PC-9 (cell line): ENCODE measurements around the gene SLC52A1. TPM values are rescaled to one million over a fixed set of nuclear protein-coding genes. Genes with fewer than 3 reads are reported as not detected.
"Not testable (repeated sequence)": the region's sequence is repeated elsewhere in the genome, so short reads cannot be mapped to it uniquely, and the experiment has no call there.

ENCODE experiments used
- BruUV-seq: library from RNA; stranded (reverse); fragments of 400-500 nt; replicated peaks from 2 replicates; lab custom pipeline; 2021; lab: Mats Ljungman, UMichigan
- CTCF ChIA-PET: fragments of 300-600 bp; sonication (Branson Sonifier 250); formaldehyde crosslinking; loops from one replicate; lab custom pipeline; 2022; ENCODE audit warnings: antibody characterized with exemption; lab: Charles Lee
- POLR2A ChIA-PET: fragments of 300-600 bp; sonication (Branson Sonifier 250); formaldehyde crosslinking; loops from one replicate; lab custom pipeline; 2022; ENCODE audit warnings: antibody characterized with exemption; ENCODE audit not compliant: unreplicated experiment; lab: Charles Lee
- DNase-seq, 2 experiments: peaks; one replicate each; pipeline versions ENCODE4 v3.0.0 to v3.0.0-alpha.2; 2015 to 2022; ENCODE audit warnings: mixed read lengths in 1 of 2
- H2AFZ ChIP-seq: fragments of 200-600 bp; sonication (generic); 2 replicates; pipeline ENCODE4 v1.8.1; 2017; ENCODE audit warnings: antibody characterized with exemption
- H3F3A ChIP-seq: fragments of 200-600 bp; sonication (generic); 2 replicates; pipeline ENCODE4 v1.8.1; 2017; ENCODE audit warnings: antibody characterized with exemption, mild to moderate bottlenecking, low read depth; ENCODE audit not compliant: insufficient read depth
- H3K27ac ChIP-seq: fragments of 200-600 bp; sonication (generic); 2 replicates; pipeline ENCODE4 v1.6.1; 2016; ENCODE audit warnings: mixed run types
- H3K27me3 ChIP-seq: fragments of 200-600 bp; sonication (generic); 2 replicates; pipeline ENCODE4 v1.6.1; 2016; ENCODE audit warnings: low read depth, mixed run types; ENCODE audit not compliant: insufficient read depth
- H3K36me3 ChIP-seq: fragments of 200-600 bp; sonication (generic); 2 replicates; pipeline ENCODE4 v1.6.1; 2016; ENCODE audit warnings: low read depth, mixed run types
- H3K4me1 ChIP-seq: fragments of 200-600 bp; sonication (generic); replicated peaks from 2 replicates; pipeline ENCODE4 v1.6.1; 2016; ENCODE audit warnings: mixed run types; ENCODE audit not compliant: insufficient read depth
- H3K4me2 ChIP-seq: fragments of 200-600 bp; sonication (generic); 2 replicates; pipeline ENCODE4 v1.6.1; 2017; ENCODE audit warnings: mixed run types
- H3K4me3 ChIP-seq: fragments of 200-600 bp; sonication (generic); 2 replicates; pipeline ENCODE4 v1.6.1; 2016; ENCODE audit warnings: mixed run types
- H3K79me2 ChIP-seq: fragments of 200-600 bp; sonication (generic); 2 replicates; pipeline ENCODE4 v1.6.1; 2017; ENCODE audit warnings: low read depth, mixed run types
- H3K9me2 ChIP-seq: fragments of 200-600 bp; sonication (generic); 2 replicates; pipeline ENCODE4 v1.8.1; 2017; ENCODE audit warnings: mild to moderate bottlenecking; ENCODE audit not compliant: insufficient read depth
- H3K9me3 ChIP-seq: fragments of 200-600 bp; sonication (generic); 2 replicates; pipeline ENCODE4 v1.8.1; 2016; ENCODE audit warnings: low read depth; ENCODE audit not compliant: insufficient read depth
- H4K20me1 ChIP-seq: fragments of 200-600 bp; sonication (generic); 2 replicates; pipeline ENCODE4 v1.8.1; 2017; ENCODE audit not compliant: insufficient read depth
- EZH2 ChIP-seq: fragments of 200-600 bp; sonication (generic); IDR thresholded peaks from 2 replicates; pipeline ENCODE4 v1.8.0; 2017; ENCODE audit warnings: antibody characterized with exemption, low read depth
- intact Hi-C: fragments of 100-400 bp; cut with micrococcal nuclease; formaldehyde crosslinking; loops from one replicate; pipeline ENCODE4 v1.10.0; 2022; ENCODE audit not compliant: unreplicated experiment
- total RNA-seq: library from RNA; stranded (reverse); gene quantifications from 2 replicates; pipeline ENCODE4 v1.2.3, GENCODE V29; 2021
- TF ChIP-seq, protein P1 (sequence below): fragments of 200-600 bp; sonication (generic); conservative IDR thresholded peaks from 2 replicates; pipeline ENCODE4 v1.6.1; 2017; ENCODE audit warnings: mixed run types, antibody characterized with exemption, mild to moderate bottlenecking, moderate library complexity

Gene SLC52A1
- total RNA-seq, 1 experiment from 2014 or later, result 0.28 TPM

DNA sequence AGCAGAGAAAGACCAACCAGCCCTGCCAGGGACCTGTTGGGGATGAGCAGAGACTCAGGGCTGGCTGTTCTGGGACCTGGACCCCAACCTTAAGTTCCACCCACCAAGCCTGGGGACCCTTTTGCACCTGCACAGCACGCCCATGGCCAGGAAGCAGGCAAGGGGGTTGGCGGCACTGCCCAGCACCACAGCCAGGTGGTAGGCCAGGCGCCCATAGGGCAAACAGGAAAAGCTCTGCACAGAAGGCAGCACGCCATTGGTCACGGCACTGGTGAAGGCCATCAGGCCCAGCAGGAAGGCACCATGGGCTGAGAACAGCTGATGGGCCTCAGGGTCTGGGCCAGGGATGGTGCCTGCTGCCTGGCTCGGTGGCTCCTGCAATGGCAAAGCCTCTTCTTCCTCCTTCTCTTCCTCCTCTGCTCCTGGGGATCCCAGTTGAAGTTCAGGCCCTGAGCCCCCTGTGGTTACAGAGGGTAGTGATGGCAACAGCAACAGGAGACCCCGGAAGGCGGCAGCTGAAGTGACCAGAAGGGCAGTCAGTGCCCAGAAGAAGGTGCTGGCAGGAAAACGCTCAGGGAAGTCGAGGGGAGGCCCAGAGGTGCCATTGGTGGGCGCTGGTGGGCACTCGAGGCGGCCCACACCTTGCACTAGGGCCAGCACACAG lies 1.7 kb downstream of the SLC52A1 start:
- no peak overlapping the region for H2AFZ ChIP-seq
- no peaks in the 10 kb centered on the region; the same call in 1 of the 2 replicates for H3F3A ChIP-seq
- peaks cover 3% of the 10 kb centered on the region; the same call in 1 of the 2 replicates for H3K27me3 ChIP-seq
- H3K79me2 ChIP-seq, result no peaks in the 10 kb centered on the region
- no peak overlapping the region for H3K4me2 ChIP-seq
- intact Hi-C loops, result no loop called here
- H3K27ac ChIP-seq, result no peak overlapping the region
- ChIA-PET CTCF (interaction anchor here (0.6 kb wide), 1 partner anchor 37 kb away, joined by 3 read pairs; no protein-coding TSS in a partner anchor), POLR2A (interaction anchor here (0.7 kb wide), 1 partner anchor 354 kb away, joined by 5 read pairs; no protein-coding TSS in a partner anchor)
- TF ChIP-seq, protein P1, sequence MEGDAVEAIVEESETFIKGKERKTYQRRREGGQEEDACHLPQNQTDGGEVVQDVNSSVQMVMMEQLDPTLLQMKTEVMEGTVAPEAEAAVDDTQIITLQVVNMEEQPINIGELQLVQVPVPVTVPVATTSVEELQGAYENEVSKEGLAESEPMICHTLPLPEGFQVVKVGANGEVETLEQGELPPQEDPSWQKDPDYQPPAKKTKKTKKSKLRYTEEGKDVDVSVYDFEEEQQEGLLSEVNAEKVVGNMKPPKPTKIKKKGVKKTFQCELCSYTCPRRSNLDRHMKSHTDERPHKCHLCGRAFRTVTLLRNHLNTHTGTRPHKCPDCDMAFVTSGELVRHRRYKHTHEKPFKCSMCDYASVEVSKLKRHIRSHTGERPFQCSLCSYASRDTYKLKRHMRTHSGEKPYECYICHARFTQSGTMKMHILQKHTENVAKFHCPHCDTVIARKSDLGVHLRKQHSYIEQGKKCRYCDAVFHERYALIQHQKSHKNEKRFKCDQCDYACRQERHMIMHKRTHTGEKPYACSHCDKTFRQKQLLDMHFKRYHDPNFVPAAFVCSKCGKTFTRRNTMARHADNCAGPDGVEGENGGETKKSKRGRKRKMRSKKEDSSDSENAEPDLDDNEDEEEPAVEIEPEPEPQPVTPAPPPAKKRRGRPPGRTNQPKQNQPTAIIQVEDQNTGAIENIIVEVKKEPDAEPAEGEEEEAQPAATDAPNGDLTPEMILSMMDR, result no peak
- TF ChIP-seq EZH2, result no peak
- H4K20me1 ChIP-seq, result no peaks in the 10 kb centered on the region
- no TSS peak for BruUV-seq
- H3K9me2 ChIP-seq, result no peaks in the 10 kb centered on the region
- no peak for DNase-seq
- H3K4me1 ChIP-seq, result 0 out of 2 replicates have a peak, but pooled peaks cover 3% of the 10 kb centered on the region
- no peak overlapping the region for H3K4me3 ChIP-seq
- H3K9me3 ChIP-seq, result no peaks in the 10 kb centered on the region
- H3K36me3 ChIP-seq, result no peaks in the 10 kb centered on the region

DNA sequence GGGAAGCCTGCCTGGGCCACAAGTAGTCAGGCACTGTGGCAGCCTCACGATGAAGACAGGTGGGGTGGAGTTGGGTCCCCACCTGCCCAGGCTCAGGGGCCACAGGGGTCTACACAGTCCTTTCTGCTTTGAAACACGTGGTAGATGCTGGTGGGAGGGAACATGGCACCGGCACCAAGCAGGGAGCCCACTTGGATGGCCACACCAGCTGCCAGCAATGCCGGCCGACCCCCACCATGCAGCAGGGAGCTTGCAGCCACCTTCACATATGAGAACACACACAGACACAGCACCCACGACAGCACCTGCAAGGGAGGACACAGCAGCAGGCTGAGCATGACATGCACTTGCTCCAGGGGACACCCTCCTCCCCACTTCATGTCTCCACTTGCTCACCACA lies 2.4 kb downstream of the SLC52A1 start:
- ChIA-PET CTCF (no interaction called here), POLR2A (no interaction called here)
- Histone ChIP-seq H3K79me2 (no peaks in the 10 kb centered on the region), H2AFZ (no peak overlapping the region), H3K9me2 (no peaks in the 10 kb centered on the region), H3F3A (no peaks in the 10 kb centered on the region; the same call in 1 of the 2 replicates), H3K4me1 (0 out of 2 replicates have a peak, but pooled peaks cover 3% of the 10 kb centered on the region), H3K9me3 (no peaks in the 10 kb centered on the region), H3K4me2 (no peak overlapping the region), H4K20me1 (no peaks in the 10 kb centered on the region), H3K36me3 (no peaks in the 10 kb centered on the region), H3K27me3 (peaks cover 3% of the 10 kb centered on the region; the same call in 1 of the 2 replicates), H3K27ac (no peak overlapping the region), H3K4me3 (no peak overlapping the region)
- intact Hi-C loops, result no loop called here
- TF ChIP-seq, protein P1, result no peak
- no peak for TF ChIP-seq EZH2
- no peak for DNase-seq
- BruUV-seq, result no TSS peak

DNA sequence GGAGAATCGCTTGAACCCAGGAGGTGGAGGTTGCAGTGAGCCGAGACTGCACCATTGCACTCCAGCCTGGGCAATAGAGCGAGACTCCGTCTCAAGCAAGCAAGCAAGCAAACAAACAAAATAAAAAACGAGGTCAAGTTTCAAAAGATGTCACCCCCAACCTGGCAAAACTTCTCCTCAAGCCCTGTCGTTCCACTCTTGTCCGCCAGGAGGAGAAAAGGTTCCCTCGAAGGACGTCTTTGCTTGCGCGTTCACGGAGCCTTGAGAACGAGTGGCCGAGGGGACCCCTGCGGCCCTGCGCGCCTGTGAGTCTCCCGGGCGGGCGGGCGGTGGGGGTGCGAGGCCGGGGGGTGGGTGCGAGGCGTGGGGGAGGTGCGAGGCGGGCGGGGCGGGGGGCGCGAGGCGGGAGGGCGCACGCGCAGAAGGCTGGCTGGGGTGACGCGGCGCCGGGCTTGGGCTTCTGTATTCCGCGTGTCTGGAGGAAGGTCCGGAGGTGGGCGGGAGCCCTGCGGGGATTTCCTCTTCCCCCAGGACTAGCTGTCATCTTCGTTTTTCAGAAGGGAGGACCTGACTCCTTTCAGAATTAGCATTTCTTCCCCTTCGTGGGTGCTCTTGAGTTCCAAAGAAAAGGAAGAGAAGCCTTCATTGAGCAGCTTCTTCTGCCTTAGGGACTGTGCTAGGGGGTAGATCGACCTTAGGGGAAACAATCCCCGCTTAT lies 3.7 kb downstream of the SLC52A1 start:
- TF ChIP-seq, protein P1, result peak; percentile 86
- TF ChIP-seq EZH2, result no peak
- Histone ChIP-seq H3F3A (peaks cover 3% of the 10 kb centered on the region), H3K27me3 (peaks cover 3% of the 10 kb centered on the region; the same call in 1 of the 2 replicates), H3K9me3 (no peaks in the 10 kb centered on the region), H4K20me1 (no peaks in the 10 kb centered on the region), H3K4me3 (peak overlapping the region; percentile 56; the same call in 1 of the 2 replicates), H2AFZ (peak overlapping the region; percentile 85), H3K4me2 (peak overlapping the region; percentile 99), H3K9me2 (no peaks in the 10 kb centered on the region), H3K4me1 (0 out of 2 replicates have a peak, but pooled peaks cover 3% of the 10 kb centered on the region), H3K36me3 (no peaks in the 10 kb centered on the region), H3K27ac (no peak overlapping the region), H3K79me2 (no peaks in the 10 kb centered on the region)
- peak; percentile 71 to 81 for DNase-seq
- CTCF ChIA-PET, result interaction anchor here (0.6 to 0.8 kb wide), 2 partner anchors 77 to 233 kb away, joined by 3 to 5 read pairs; no protein-coding TSS in a partner anchor
- BruUV-seq, result no TSS peak
- POLR2A ChIA-PET, result interaction anchor here (0.6 kb wide), 1 partner anchor 25 kb away, joined by 5 read pairs; no protein-coding TSS in a partner anchor
- intact Hi-C loops, result no loop called here

DNA sequence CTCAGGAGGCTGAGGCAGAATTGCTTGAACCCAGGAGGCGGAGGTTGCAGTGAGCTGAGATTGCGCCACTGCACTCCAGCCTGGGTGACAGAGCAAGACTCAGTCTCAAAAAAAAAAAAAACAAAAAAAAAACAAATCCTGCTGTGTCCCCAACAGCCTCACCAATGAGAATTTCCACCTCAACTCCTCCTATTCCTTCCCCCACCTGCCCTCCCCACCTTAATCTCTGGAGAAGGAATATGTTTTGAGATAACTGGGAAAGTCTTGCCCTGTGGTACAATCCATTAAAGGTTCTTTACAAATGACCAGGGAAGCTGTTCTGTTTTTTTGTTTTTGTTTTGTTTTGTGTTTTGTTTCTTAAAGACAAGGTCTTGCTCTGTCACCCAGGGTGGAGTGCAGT lies 5.1 kb downstream of the SLC52A1 start:
- H3K4me3 ChIP-seq, BruUV-seq, intact Hi-C loops, H3K27ac ChIP-seq, H3K36me3 ChIP-seq, H3K79me2 ChIP-seq, H2AFZ ChIP-seq, H3K9me2 ChIP-seq, H3K9me3 ChIP-seq, DNase-seq, H3K4me2 ChIP-seq, H3K27me3 ChIP-seq, H4K20me1 ChIP-seq: not testable (repeated sequence)
- CTCF ChIA-PET, result interaction anchor here (0.7 to 0.8 kb wide), 2 partner anchors 32 to 121 kb away, joined by 9 to 13 read pairs; no protein-coding TSS in a partner anchor
- Histone ChIP-seq H3K4me1 (peaks cover 11% of the 10 kb centered on the region; the same call in 1 of the 2 replicates), H3F3A (peaks cover 14% of the 10 kb centered on the region)
- POLR2A ChIA-PET, result interaction anchor here (0.6 kb wide), 1 partner anchor 22 kb away, joined by 32 read pairs; no protein-coding TSS in a partner anchor
